HepG2 (cell line): ENCODE results near the gene ETFB. TPM values are rescaled to one million over a fixed set of nuclear protein-coding genes. Genes with fewer than 3 reads are reported as not detected.

ENCODE experiments used
- AGO1 ChIP-seq: fragments of 200-400 bp; formaldehyde crosslinking; IDR thresholded peaks from 2 replicates; pipeline ENCODE4 v1.6.1; 2017; ENCODE audit warnings: mild to moderate bottlenecking, low read depth, low read length, moderate library complexity; ENCODE audit not compliant: poor library complexity, severe bottlenecking
- ATF7-NPFF ChIP-seq: sonication (generic); formaldehyde crosslinking; IDR thresholded peaks from 2 replicates; pipeline ENCODE4 v1.8.1; 2023; ENCODE audit warnings: mild to moderate bottlenecking, low read depth, missing genetic modification reagents, moderate library complexity
- CEBPG ChIP-seq: IDR thresholded peaks from 2 replicates; pipeline ENCODE4 v1.6.1; 2016
- DPF2 ChIP-seq: sonication (generic); formaldehyde crosslinking; IDR thresholded peaks from 2 replicates; pipeline ENCODE4 v1.4.0; 2020; ENCODE audit warnings: mild to moderate bottlenecking, low read depth, missing genetic modification reagents, borderline replicate concordance
- GABPB1 ChIP-seq: IDR thresholded peaks from 2 replicates; pipeline ENCODE4 v1.6.1; 2016; ENCODE audit warnings: mild to moderate bottlenecking, missing genetic modification reagents, moderate library complexity, missing compliant biosample characterization
- GTF2F1 ChIP-seq: fragments of 150-350 bp; IDR thresholded peaks from 2 replicates; pipeline ENCODE4 v1.6.1; 2014; ENCODE audit warnings: low read length
- HDAC6 ChIP-seq: fragments of 200-600 bp; sonication (generic); IDR thresholded peaks from 2 replicates; pipeline ENCODE4 v1.7.0; 2017; ENCODE audit warnings: mild to moderate bottlenecking, antibody characterized with exemption, low read length, low read depth
- KIAA2018 ChIP-seq: sonication (generic); formaldehyde crosslinking; IDR thresholded peaks from 2 replicates; pipeline ENCODE4 v1.5.0; 2020; ENCODE audit warnings: mild to moderate bottlenecking, missing genetic modification reagents, borderline replicate concordance
- MAFF ChIP-seq: IDR thresholded peaks from 2 replicates; pipeline ENCODE4 v1.6.1; 2011; ENCODE audit warnings: low read depth, low read length, improper control_type of control experiment
- PAXIP1 ChIP-seq: sonication (generic); formaldehyde crosslinking; conservative IDR thresholded peaks from 2 replicates; pipeline ENCODE4 v1.4.0; 2020; ENCODE audit warnings: mild to moderate bottlenecking, missing genetic modification reagents, moderate library complexity
- SMC3 ChIP-seq: IDR thresholded peaks from 2 replicates; pipeline ENCODE4 v1.6.1; 2011; ENCODE audit warnings: low read length, improper control_type of control experiment
- ZNF558 ChIP-seq: sonication (generic); formaldehyde crosslinking; IDR thresholded peaks from 2 replicates; pipeline ENCODE4 v1.9.0; 2022; ENCODE audit warnings: mild to moderate bottlenecking, missing genetic modification reagents, borderline replicate concordance
- ZNF562 ChIP-seq: sonication (generic); formaldehyde crosslinking; IDR thresholded peaks from 2 replicates; pipeline ENCODE4 v1.8.0; 2022; ENCODE audit warnings: missing genetic modification reagents, borderline replicate concordance
- ZNF605 ChIP-seq: sonication (generic); formaldehyde crosslinking; IDR thresholded peaks from 2 replicates; pipeline ENCODE4 v1.8.0; 2022; ENCODE audit warnings: mild to moderate bottlenecking, missing genetic modification reagents
- ZNF788 ChIP-seq: sonication (generic); formaldehyde crosslinking; IDR thresholded peaks from 2 replicates; pipeline ENCODE4 v1.5.0; 2020; ENCODE audit warnings: mild to moderate bottlenecking, missing genetic modification reagents, borderline replicate concordance
- ZNF883 ChIP-seq: sonication (generic); formaldehyde crosslinking; IDR thresholded peaks from 2 replicates; pipeline ENCODE4 v1.5.1; 2020; ENCODE audit warnings: mild to moderate bottlenecking, missing genetic modification reagents; ENCODE audit errors: not compliant biosample characterization
- polyA plus RNA-seq, 8 experiments: library from polyadenylated mRNA; depleted of rRNA in 3 of 8; stranded (reverse) in 7 of 8; unstranded in 1 of 8; fragments of >200 nt; fragmentation: Illumina TruSeq in 4 of 8; extraction: Trizol in 4 of 8; gene quantifications; 2 replicates each; pipeline versions ENCODE4 v1.2.1 to v1.2.3, GENCODE V29; 2011 to 2016; ENCODE audit warnings: low read depth in 4 of 8, missing spikeins in 1 of 8, mixed read lengths in 1 of 8; ENCODE audit not compliant: insufficient read depth in 1 of 8
- total RNA-seq, 5 experiments: library from RNA; depleted of rRNA; stranded (reverse); fragments of >200 nt; fragmentation: Illumina TruSeq; extraction: Trizol; gene quantifications; 2 replicates each; pipeline ENCODE4 v1.2.3, GENCODE V29; 2016; ENCODE audit warnings: low read depth in 1 of 5
- TF ChIP-seq, protein P1 (sequence below): sonication (generic); formaldehyde crosslinking; IDR thresholded peaks from 2 replicates; pipeline ENCODE4 v1.8.0; 2022; ENCODE audit warnings: mild to moderate bottlenecking, missing genetic modification reagents, moderate library complexity

The ETFB gene
- total and polyA plus RNA-seq, 2 of the 13 experiments (the other 11 are each of a cell fraction or from before 2014, with no cell fraction given) = 678 to 1,314 TPM

- TF ChIP-seq, protein P1, sequence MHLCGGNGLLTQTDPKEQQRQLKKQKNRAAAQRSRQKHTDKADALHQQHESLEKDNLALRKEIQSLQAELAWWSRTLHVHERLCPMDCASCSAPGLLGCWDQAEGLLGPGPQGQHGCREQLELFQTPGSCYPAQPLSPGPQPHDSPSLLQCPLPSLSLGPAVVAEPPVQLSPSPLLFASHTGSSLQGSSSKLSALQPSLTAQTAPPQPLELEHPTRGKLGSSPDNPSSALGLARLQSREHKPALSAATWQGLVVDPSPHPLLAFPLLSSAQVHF = no peak
- TF ChIP-seq KIAA2018 (CRISPR knock-in tag) (no peak), ZNF605 (CRISPR knock-in tag) (peak; percentile 43; the same call in 1 of the 2 replicates), ZNF788 (CRISPR knock-in tag) (0 out of 2 replicates have a peak, but pooled peaks have one; percentile 26), DPF2 (CRISPR knock-in tag) (peak; percentile 45; the same call in 1 of the 2 replicates), SMC3 (peak; percentile 24), ZNF883 (CRISPR knock-in tag) (no peak), GABPB1 (no peak; the same call in 1 of the 2 replicates), ZNF558 (CRISPR knock-in tag) (peak; percentile 70; the same call in 1 of the 2 replicates), ATF7-NPFF (CRISPR knock-in tag) (no peak), HDAC6 (0 out of 2 replicates have a peak, but pooled peaks have one; percentile 75), AGO1 (no peak), PAXIP1 (CRISPR knock-in tag) (peak; percentile 94), GTF2F1 (peak; percentile 85), CEBPG (CRISPR knock-in tag) (peak; percentile 43; the same call in 1 of the 2 replicates), MAFF (no peak), ZNF562 (CRISPR knock-in tag) (no peak)
These were observed 800 bp downstream of the ETFB start (continued) for GRCh38 chr19:51365211-51365964.
